ENCODE results near the gene TNS1. TPM values are rescaled to one million over a fixed set of nuclear protein-coding genes. Genes with fewer than 3 reads are reported as not detected.

TNS1 gene
- total and polyA plus RNA-seq, 7 donors, result 73.4 to 742 (median 276) TPM

- ATAC-seq, result peak; percentile 50 to 63 (median 53)
- H3K4me1 ChIP-seq, result peaks cover 97% of the 10 kb centered on the region
These were observed 100.9 kb downstream of the TNS1 start for GRCh38 chr2:217901835-217902378.

GRCh38 chr2:217901400-217901799 lies 101.4 kb downstream of the TNS1 start:
- intact Hi-C loops (cut with DNase I), result no loop called here
- no peak for DNase-seq
- Histone ChIP-seq H3K4me3 (peak overlapping the region; percentile 15), H3K9me3 (no peaks in the 10 kb centered on the region), H3K27me3 (ENCODE audit: insufficient read depth in 3 of 3, low read length in 2 of 3) (no peaks in the 10 kb centered on the region), H3K36me3 (ENCODE audit: insufficient read depth in 1 of 2, low read depth in 1 of 2) (peaks cover 0 to 30% of the 10 kb centered on the region in 2 donors), H3K27ac (peak overlapping the region; percentile 89), H3K4me1 (peaks cover 92% of the 10 kb centered on the region)
- TF ChIP-seq CTCF (IDR thresholded peaks at IDR 0.05), result no peak
- ATAC-seq, result no peak
- WGBS, 3 donors, result 65 to 85% (median 73%) methylated on average over 4 of the region's 4 CpGs

More at GRCh38 chr2:217901835-217902378, 100.9 kb downstream of the TNS1 start:
- no peak for TF ChIP-seq CTCF (IDR thresholded peaks at IDR 0.05)
- peak; percentile 55 to 85 for DNase-seq
- 20 to 31% (median 26%) methylated on average over 5 of the region's 5 CpGs for WGBS, 3 donors
- H3K36me3 ChIP-seq (ENCODE audit: insufficient read depth in 1 of 2, low read depth in 1 of 2), result peaks cover 0 to 25% of the 10 kb centered on the region in 2 donors
- H3K9me3 ChIP-seq, result no peaks in the 10 kb centered on the region
- intact Hi-C loops (cut with DNase I), result no loop called here
- H3K27me3 ChIP-seq (ENCODE audit: insufficient read depth in 3 of 3, low read length in 2 of 3), result no peaks in the 10 kb centered on the region
- H3K4me3 ChIP-seq, result peak overlapping the region; percentile 15
- peak overlapping the region; percentile 89 for H3K27ac ChIP-seq

GRCh38 chr2:217900780-217901360 lies 101.9 kb downstream of the TNS1 start:
- 84 to 90% (median 84%) methylated on average over 7 of the region's 7 CpGs for WGBS, 3 donors

GRCh38 chr2:217900010-217900779 lies 102.6 kb downstream of the TNS1 start:
- DNase-seq (peak in 1 of 2 donors; percentile 63), ATAC-seq (peak; percentile 4 to 47 (median 16))
- peaks cover 80% of the 10 kb centered on the region for H3K4me1 ChIP-seq
- TF ChIP-seq CTCF (IDR thresholded peaks at IDR 0.05), result no peak
- no peaks in the 10 kb centered on the region for H3K27me3 ChIP-seq (ENCODE audit: insufficient read depth in 3 of 3, low read length in 2 of 3)
- peak overlapping the region; percentile 89 for H3K27ac ChIP-seq
- H3K36me3 ChIP-seq (ENCODE audit: insufficient read depth in 1 of 2, low read depth in 1 of 2), result peaks cover 3 to 42% of the 10 kb centered on the region in 2 donors
- intact Hi-C loops (cut with DNase I), result no loop called here
- WGBS, 3 donors, result 27 to 56% (median 33%) methylated on average over 16 of the region's 16 CpGs
- no peak overlapping the region for H3K4me3 ChIP-seq
- H3K9me3 ChIP-seq, result no peaks in the 10 kb centered on the region

More at GRCh38 chr2:217900780-217901360, 101.9 kb downstream of the TNS1 start:
- Histone ChIP-seq H3K4me3 (no peak overlapping the region), H3K4me1 (peaks cover 87% of the 10 kb centered on the region), H3K27ac (peak overlapping the region; percentile 89), H3K9me3 (no peaks in the 10 kb centered on the region), H3K27me3 (ENCODE audit: insufficient read depth in 3 of 3, low read length in 2 of 3) (no peaks in the 10 kb centered on the region), H3K36me3 (ENCODE audit: insufficient read depth in 1 of 2, low read depth in 1 of 2) (peaks cover 1 to 36% of the 10 kb centered on the region in 2 donors)
- DNase-seq, result peak in 1 of 2 donors; percentile 51
- TF ChIP-seq CTCF (IDR thresholded peaks at IDR 0.05), result no peak
- intact Hi-C loops (cut with DNase I), result no loop called here
- ATAC-seq, result no peak
